SK-N-SH (cell line): ENCODE results near the gene RAMACL. TPM values are rescaled to one million over a fixed set of nuclear protein-coding genes. Genes with fewer than 3 reads are reported as not detected.
"Not testable (repeated sequence)": the region's sequence is repeated elsewhere in the genome, so short reads cannot be mapped to it uniquely, and the experiment has no call there.

Experiments
- CTCF ChIA-PET: fragments of 300-600, 350-600 bp; formaldehyde crosslinking; extraction: SDS; loops from one replicate; lab custom pipeline; 2021; lab: Yijun Ruan, JAX
- POLR2A ChIA-PET: fragments of 350-600 bp; sonication (Branson Sonifier 250); formaldehyde crosslinking; extraction: SDS; loops from one replicate; lab custom pipeline; 2020; ENCODE audit warnings: antibody characterized with exemption, inconsistent platforms; lab: Yijun Ruan, JAX
- DNase-seq: peaks from one replicate; pipeline ENCODE4 v3.0.0; 2012
- H2AFZ ChIP-seq: fragments of 200-600 bp; sonication (generic); 2 replicates; pipeline ENCODE4 v1.8.1; 2016; ENCODE audit warnings: antibody characterized with exemption, mild to moderate bottlenecking, low read depth
- H3F3A ChIP-seq: fragments of 200-600 bp; sonication (generic); replicated peaks from 2 replicates; pipeline ENCODE3; 2016; ENCODE audit warnings: antibody characterized with exemption, mild to moderate bottlenecking; ENCODE audit not compliant: insufficient read depth
- H3K27ac ChIP-seq, 2 experiments: fragments of 200-500 bp in 1 of 2; fragments of 200-600 bp in 1 of 2; sonication (Bioruptor generic) in 1 of 2; sonication (generic), shearing (Covaris generic) in 1 of 2; 2 replicates each; pipeline versions ENCODE4 v1.5.1 to v1.6.1; 2014 to 2016; ENCODE audit warnings: low read depth in 2 of 2, inconsistent platforms in 1 of 2, low read length in 1 of 2, mild to moderate bottlenecking in 1 of 2, mixed read lengths in 1 of 2
- H3K27me3 ChIP-seq: fragments of 200-600 bp; sonication (generic), shearing (Covaris generic); 2 replicates; pipeline ENCODE4 v1.6.1; 2016; ENCODE audit warnings: mixed run types; ENCODE audit not compliant: insufficient read depth
- H3K36me3 ChIP-seq, 2 experiments: fragments of 200-500 bp in 1 of 2; fragments of 200-600 bp in 1 of 2; sonication (Bioruptor generic) in 1 of 2; sonication (generic) in 1 of 2; replicated peaks in 1 of 2; 2 replicates each; pipeline versions ENCODE3 to v1.5.1; 2014 to 2016; ENCODE audit warnings: low read length in 1 of 2, mild to moderate bottlenecking in 1 of 2; ENCODE audit not compliant: insufficient read depth in 2 of 2, control insufficient read depth in 1 of 2
- H3K4me1 ChIP-seq, 2 experiments: fragments of 200-500 bp in 1 of 2; fragments of 200-600 bp in 1 of 2; sonication (Bioruptor generic) in 1 of 2; sonication (generic), shearing (Covaris generic) in 1 of 2; 2 replicates each; pipeline versions ENCODE4 v1.5.1 to v1.6.1; 2014 to 2016; ENCODE audit warnings: low read depth in 1 of 2, low read length in 1 of 2, mixed run types in 1 of 2; ENCODE audit not compliant: insufficient read depth in 2 of 2, control insufficient read depth in 1 of 2
- H3K4me2 ChIP-seq: fragments of 200-600 bp; sonication (generic), shearing (Covaris generic); 2 replicates; pipeline ENCODE4 v1.6.1; 2017; ENCODE audit warnings: mixed run types
- H3K4me3 ChIP-seq, 2 experiments: fragments of 200-500 bp in 1 of 2; fragments of 200-600 bp in 1 of 2; sonication (Bioruptor generic) in 1 of 2; sonication (generic), shearing (Covaris generic) in 1 of 2; 2 replicates each; pipeline versions ENCODE4 v1.5.1 to v1.8.1; 2014 to 2016; ENCODE audit warnings: low read depth in 2 of 2, inconsistent platforms in 1 of 2, low read length in 1 of 2, mild to moderate bottlenecking in 1 of 2, mixed read lengths in 1 of 2, moderate library complexity in 1 of 2
- H3K79me2 ChIP-seq: fragments of 200-600 bp; sonication (generic); 2 replicates; pipeline ENCODE4 v1.8.1; 2017; ENCODE audit warnings: mild to moderate bottlenecking; ENCODE audit not compliant: insufficient read depth
- H3K9ac ChIP-seq: fragments of 200-600 bp; sonication (generic); 2 replicates; pipeline ENCODE4 v1.6.1; 2017; ENCODE audit warnings: mixed run types
- H3K9me2 ChIP-seq: fragments of 200-600 bp; sonication (generic); 2 replicates; pipeline ENCODE4 v1.6.1; 2017; ENCODE audit warnings: mixed run types
- H3K9me3 ChIP-seq: fragments of 200-600 bp; sonication (generic); 2 replicates; pipeline ENCODE4 v1.6.1; 2017; ENCODE audit warnings: mixed run types, mild to moderate bottlenecking, moderate library complexity
- H4K20me1 ChIP-seq: fragments of 200-600 bp; sonication (generic); 2 replicates; pipeline ENCODE4 v1.6.1; 2017; ENCODE audit warnings: mild to moderate bottlenecking, mixed run types; ENCODE audit not compliant: insufficient read depth
- CTCF ChIP-seq: fragments of 200-600 bp; sonication (generic); IDR thresholded peaks from 2 replicates; pipeline ENCODE4 v1.6.1; 2017; ENCODE audit warnings: antibody characterized with exemption, mild to moderate bottlenecking, moderate library complexity
- FOXJ3 ChIP-seq: sonication (generic); formaldehyde crosslinking; IDR thresholded peaks from 2 replicates; pipeline ENCODE4 v1.5.1; 2020; ENCODE audit warnings: mild to moderate bottlenecking, missing genetic modification reagents
- GATA2 ChIP-seq: sonication (generic); formaldehyde crosslinking; IDR thresholded peaks from 2 replicates; pipeline ENCODE4 v1.5.0; 2020; ENCODE audit warnings: mild to moderate bottlenecking, missing genetic modification reagents
- JUND ChIP-seq: IDR thresholded peaks from 2 replicates; pipeline ENCODE4 v1.4.0; 2012
- NFIC ChIP-seq: IDR thresholded peaks from 2 replicates; pipeline ENCODE4 v1.4.0; 2012; ENCODE audit warnings: borderline replicate concordance
- NRF1 ChIP-seq: IDR thresholded peaks from 2 replicates; pipeline ENCODE4 v1.6.1; 2012; ENCODE audit warnings: low read depth, mild to moderate bottlenecking, low read length
- POLR2AphosphoS5 ChIP-seq: IDR thresholded peaks from 2 replicates; pipeline ENCODE4 v1.6.1; 2012; ENCODE audit warnings: low read depth, low read length
- RXRA ChIP-seq: IDR thresholded peaks from 2 replicates; pipeline ENCODE4 v1.4.0; 2012; ENCODE audit warnings: low read depth, mild to moderate bottlenecking, borderline replicate concordance
- SIN3A ChIP-seq: IDR thresholded peaks from 2 replicates; pipeline ENCODE4 v1.6.1; 2012; ENCODE audit warnings: low read depth, mild to moderate bottlenecking, low read length, moderate library complexity, borderline replicate concordance
- TAF1 ChIP-seq: IDR thresholded peaks from 2 replicates; pipeline ENCODE4 v1.6.1; 2012; ENCODE audit warnings: low read depth, mild to moderate bottlenecking, low read length, moderate library complexity, borderline replicate concordance
- USF1 ChIP-seq: IDR thresholded peaks from 2 replicates; pipeline ENCODE4 v1.4.0; 2012; ENCODE audit warnings: low read depth, borderline replicate concordance
- ZBTB33 ChIP-seq: IDR thresholded peaks from 2 replicates; pipeline ENCODE4 v1.4.0; 2012; ENCODE audit warnings: low read depth, borderline replicate concordance
- WGBS: methylation state at CpG from one replicate; pipeline ENCODE4 v1.1.6; 2017; ENCODE audit warnings: low lambda C conversion rate; 5-methylcytosine and 5-hydroxymethylcytosine counted together
- polyA plus RNA-seq, 3 experiments: library from polyadenylated mRNA; depleted of rRNA; stranded (reverse); fragments of >200 nt; gene quantifications; 2 replicates each; pipeline ENCODE4 v1.2.3, GENCODE V29; 2012

RAMACL gene
- 0.10 and 0.39 TPM in 2 replicates for polyA plus RNA-seq (2012; rRNA removed)
- 0.46 and 0.81 TPM in 2 replicates for polyA plus RNA-seq (2012; cell fraction: cytosol; rRNA removed)
- 0.95 and 1.4 TPM in 2 replicates for polyA plus RNA-seq (2012; cell fraction: nucleus; rRNA removed)

- Histone ChIP-seq H3K4me2 (no peak within 1 kb of the TSS), H3K27me3 (no peaks in the 10 kb centered on the region), H3F3A (peaks cover 7% of the 10 kb centered on the region), H3K4me3 (no peak within 1 kb of the TSS), H3K27ac (peak within 1 kb of the TSS in 1 of 2 experiments; percentile 50; a peak in 2 of 4 replicates), H3K4me1 (peaks cover 46 to 55% of the 10 kb centered on the region in 2 experiments), H3K9me2 (no peaks in the 10 kb centered on the region), H4K20me1 (no peaks in the 10 kb centered on the region), H2AFZ (no peak within 1 kb of the TSS), H3K9me3 (no peaks in the 10 kb centered on the region), H3K9ac (no peak within 1 kb of the TSS), H3K36me3 (peaks cover 0 to 17% of the 10 kb centered on the region in 2 experiments), H3K79me2 (peaks cover 81% of the 10 kb centered on the region)
- POLR2A ChIA-PET = no interaction called here
- 95% methylated on average over 9 of the region's 9 CpGs for WGBS
- peak; percentile 73 for DNase-seq
- TF ChIP-seq ZBTB33 (no peak), USF1 (peak; percentile 91)
- CTCF ChIA-PET = no interaction called here
Observed at GRCh38 chr6:166586424-166587156, at the start of gene RAMACL. TSS of gene RAMACL (minus strand) at chr6:166586678. CDS start at chr6:166586477, 201 bp downstream.

- H4K20me1 ChIP-seq = no peaks in the 10 kb centered on the region
- ChIA-PET CTCF (no interaction called here), POLR2A (no interaction called here)
- 81% methylated on average over 19 of the region's 20 CpGs for WGBS
- no peak overlapping the region for H3K27ac ChIP-seq
- H3K4me1 ChIP-seq = no peaks in the 10 kb centered on the region; a peak in 1 of 4 replicates
- no peaks in the 10 kb centered on the region for H3K36me3 ChIP-seq
- DNase-seq = no peak
- H3F3A ChIP-seq = no peaks in the 10 kb centered on the region
- no peak overlapping the region for H3K9ac ChIP-seq
- H3K27me3 ChIP-seq = no peaks in the 10 kb centered on the region
- no peak overlapping the region for H3K4me3 ChIP-seq
- no peaks in the 10 kb centered on the region for H3K9me3 ChIP-seq
- no peaks in the 10 kb centered on the region for H3K9me2 ChIP-seq
- no peaks in the 10 kb centered on the region for H3K79me2 ChIP-seq
- no peak overlapping the region for H2AFZ ChIP-seq
- TF ChIP-seq NFIC (no peak), NRF1 (no peak), JUND (no peak), POLR2AphosphoS5 (no peak), RXRA (no peak), TAF1 (no peak), SIN3A (no peak), FOXJ3 (CRISPR knock-in tag) (no peak), CTCF (no peak), GATA2 (no peak)
- H3K4me2 ChIP-seq = no peak overlapping the region
Observed at GRCh38 chr6:166635013-166635970, 48.8 kb upstream of the RAMACL start.

- H3K4me1 ChIP-seq, H4K20me1 ChIP-seq, H3K9me3 ChIP-seq, H3F3A ChIP-seq, H3K27ac ChIP-seq, H3K4me3 ChIP-seq, DNase-seq, H3K4me2 ChIP-seq, POLR2A ChIA-PET, H3K27me3 ChIP-seq, H2AFZ ChIP-seq, H3K36me3 ChIP-seq, H3K9ac ChIP-seq, H3K9me2 ChIP-seq, H3K79me2 ChIP-seq, CTCF ChIA-PET: not testable (repeated sequence)
- WGBS = 84% methylated on average over 4 of the region's 4 CpGs
Observed at GRCh38 chr6:166634581-166634980, 48.1 kb upstream of the RAMACL start.
